ENCODE results near the gene ARFGEF2.

Gene ARFGEF2

GRCh38 chr20:48928832-48929725 lies 7.6 kb downstream of the ARFGEF2 start:
- no peak overlapping the region for H3K4me3 ChIP-seq (ENCODE audit: low read depth, low read length)
- ChIA-PET POLR2A (no interaction called here), CTCF (interaction anchor here (1.0 kb wide), 3 partner anchors 9 to 271 kb away, joined by 3 to 4 read pairs (median 3); no protein-coding TSS in a partner anchor)
- DNase-seq (ENCODE audit: low read depth, low spot score), result peak; percentile 61
- no peak for TF ChIP-seq CTCF (IDR thresholded peaks at IDR 0.05; ENCODE audit: insufficient read depth, low read length, missing control alignments)

GRCh38 chr20:48930035-48930434 lies 8.5 kb downstream of the ARFGEF2 start:
- POLR2A ChIA-PET, result no interaction called here
- CTCF ChIA-PET, result no interaction called here
- H3K4me3 ChIP-seq (ENCODE audit: low read depth, low read length), result no peak overlapping the region
- TF ChIP-seq CTCF (IDR thresholded peaks at IDR 0.05; ENCODE audit: insufficient read depth, low read length, missing control alignments), result no peak
- no peak for DNase-seq (ENCODE audit: low read depth, low spot score)

GRCh38 chr20:48930878-48931277 lies 9.4 kb downstream of the ARFGEF2 start:
- no peak for DNase-seq (ENCODE audit: low read depth, low spot score)
- TF ChIP-seq CTCF (IDR thresholded peaks at IDR 0.05; ENCODE audit: insufficient read depth, low read length, missing control alignments), result no peak
- POLR2A ChIA-PET, result no interaction called here
- CTCF ChIA-PET, result no interaction called here
- H3K4me3 ChIP-seq (ENCODE audit: low read depth, low read length), result no peak overlapping the region

- ChIA-PET POLR2A (no interaction called here), CTCF (interaction anchor here (0.7 kb wide), 1 partner anchor 16 kb away, joined by 3 read pairs; no protein-coding TSS in a partner anchor)
- no peak for TF ChIP-seq CTCF (IDR thresholded peaks at IDR 0.05; ENCODE audit: insufficient read depth, low read length, missing control alignments)
- H3K4me3 ChIP-seq (ENCODE audit: low read depth, low read length), result no peak overlapping the region
- no peak for DNase-seq (ENCODE audit: low read depth, low spot score)
These were observed 10.2 kb downstream of the ARFGEF2 start for GRCh38 chr20:48931527-48932374.

GRCh38 chr20:48932375-48932941 lies 10.9 kb downstream of the ARFGEF2 start:
- POLR2A ChIA-PET, result no interaction called here
- DNase-seq (ENCODE audit: low read depth, low spot score), result no peak
- no peak for TF ChIP-seq CTCF (IDR thresholded peaks at IDR 0.05; ENCODE audit: insufficient read depth, low read length, missing control alignments)
- no peak overlapping the region for H3K4me3 ChIP-seq (ENCODE audit: low read depth, low read length)
- CTCF ChIA-PET, result interaction anchor here (1.2 kb wide), 1 partner anchor 275 kb away, joined by 5 read pairs; no protein-coding TSS in a partner anchor
